HPDE6-E6E7 (cell line): ENCODE data around the gene TMEM130.

ENCODE experiments used
- DNase-seq: peaks from one replicate; pipeline ENCODE4 v3.0.0; 2011; ENCODE audit warnings: missing footprints; ENCODE audit errors: extremely low spot score

The TMEM130 gene

DNA sequence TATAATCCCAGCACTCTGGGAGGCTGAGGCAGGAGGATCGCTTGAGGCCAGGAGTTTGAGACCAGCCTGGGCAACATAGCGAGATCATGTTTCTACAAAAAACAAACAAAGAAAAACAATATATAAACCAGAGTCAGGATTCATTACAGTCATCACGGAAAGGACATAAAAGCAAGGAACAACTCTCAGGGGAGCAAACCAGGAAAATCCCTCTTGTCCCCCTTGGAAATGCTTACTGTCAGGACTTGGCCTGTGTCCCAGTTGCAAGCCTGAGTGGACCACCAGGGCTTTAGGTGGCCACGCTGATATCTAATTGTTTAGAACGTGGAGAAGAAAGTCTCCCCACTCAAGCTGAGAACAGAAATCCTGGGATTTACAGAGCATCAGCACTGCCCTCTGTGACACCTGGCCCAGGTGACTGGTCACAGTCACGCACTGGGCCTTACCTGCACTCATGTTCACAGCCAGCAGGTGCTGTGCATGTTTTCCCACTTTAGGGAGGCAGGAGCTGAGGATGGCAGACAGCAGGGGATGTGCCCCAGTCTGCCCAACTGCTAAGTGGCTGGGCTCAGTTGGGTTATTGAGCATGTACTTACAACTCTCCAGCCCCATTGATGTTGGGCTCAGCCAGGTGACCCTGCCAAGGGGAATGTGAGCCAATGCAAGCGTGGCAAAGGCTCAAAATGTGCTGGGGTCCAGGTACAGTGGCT, 60.9 kb downstream of the TMEM130 start:
- no peak for DNase-seq

DNA sequence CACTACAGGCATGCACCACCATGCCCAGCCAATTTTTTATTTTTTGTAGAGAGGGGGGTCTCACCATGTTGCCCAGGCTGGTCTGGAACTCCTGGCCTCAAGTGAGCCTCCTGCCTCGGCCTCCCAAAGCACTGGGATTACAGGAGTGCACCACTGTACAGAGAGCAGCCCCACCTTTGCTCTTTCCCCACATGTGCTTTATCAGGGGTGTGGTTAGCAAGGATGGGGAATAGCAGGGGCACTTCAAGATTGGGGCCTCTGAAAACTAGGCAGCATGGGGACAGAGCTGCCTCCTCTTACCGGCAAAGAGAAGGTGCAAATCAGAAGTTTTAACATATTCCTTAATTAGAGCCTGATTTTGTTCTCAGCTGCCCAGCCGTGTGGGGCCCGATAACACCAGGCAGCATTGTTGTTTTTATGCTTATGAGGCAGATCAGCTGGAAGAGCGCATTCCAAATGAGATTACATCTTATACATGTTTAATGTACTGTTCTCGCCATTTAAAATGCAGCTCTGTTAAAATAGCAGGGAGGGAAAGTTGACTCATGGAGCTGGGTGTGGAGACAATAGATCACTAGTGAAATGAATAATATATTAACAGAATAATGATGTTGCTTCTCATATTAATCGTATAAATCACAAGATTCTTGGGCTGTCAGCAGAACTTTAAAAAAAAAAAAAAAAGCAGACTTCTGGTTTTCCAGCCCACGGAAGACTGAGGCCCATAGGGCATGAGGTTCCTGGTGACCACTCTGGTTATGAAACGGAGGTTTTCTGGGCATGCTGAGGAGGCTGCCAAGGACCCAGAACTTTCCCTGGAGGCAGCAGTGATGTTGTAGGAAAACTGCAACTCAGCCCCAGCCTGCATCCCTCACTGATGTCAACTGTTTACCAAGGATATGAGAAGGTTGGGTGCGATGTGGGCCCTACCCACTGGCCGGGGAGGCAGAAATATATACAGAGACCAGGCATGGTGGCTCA, 62.5 kb downstream of the TMEM130 start:
- no peak for DNase-seq

DNA sequence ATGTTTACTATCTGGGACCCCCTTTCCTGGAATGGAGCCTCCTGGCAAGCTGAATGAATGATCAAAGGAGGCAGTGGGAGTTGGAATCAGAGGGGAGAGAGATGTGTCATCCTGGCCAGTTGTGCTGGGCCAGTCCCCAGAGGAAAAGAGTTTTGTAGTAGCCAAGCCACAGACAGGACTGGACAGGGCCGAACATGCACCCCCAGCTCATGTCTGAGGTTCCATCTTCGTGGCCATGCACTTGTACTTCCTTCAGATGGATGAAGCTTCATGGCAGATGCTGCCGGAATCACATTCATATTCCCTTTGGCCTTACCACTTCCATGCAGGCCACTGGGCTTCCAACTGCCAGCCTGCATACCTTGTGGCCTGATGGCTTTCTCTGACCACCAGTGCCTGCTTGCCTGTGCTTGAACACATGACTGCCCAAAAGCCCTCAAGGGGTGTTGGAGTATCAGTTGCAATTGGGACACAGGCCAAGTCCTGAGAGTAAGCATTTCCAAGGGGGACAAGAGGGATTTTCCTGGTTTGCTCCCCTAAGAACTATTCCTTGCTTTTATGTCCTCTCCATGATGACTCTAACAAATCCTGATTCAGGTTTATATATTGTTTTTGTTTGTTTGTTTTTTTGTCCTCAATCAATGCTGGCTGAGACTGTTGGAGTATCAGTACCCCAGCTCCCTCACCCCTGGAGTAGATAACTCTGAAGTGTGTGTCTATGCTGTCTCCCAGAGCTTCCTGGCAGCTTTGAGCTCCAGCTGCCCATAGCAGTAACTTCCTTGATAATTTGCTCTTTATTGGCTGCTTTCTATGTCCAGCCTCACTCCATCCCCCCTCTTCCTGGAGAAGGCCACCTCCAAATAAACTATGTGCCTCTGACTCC, 63.6 kb downstream of the TMEM130 start:
- no peak for DNase-seq

DNA sequence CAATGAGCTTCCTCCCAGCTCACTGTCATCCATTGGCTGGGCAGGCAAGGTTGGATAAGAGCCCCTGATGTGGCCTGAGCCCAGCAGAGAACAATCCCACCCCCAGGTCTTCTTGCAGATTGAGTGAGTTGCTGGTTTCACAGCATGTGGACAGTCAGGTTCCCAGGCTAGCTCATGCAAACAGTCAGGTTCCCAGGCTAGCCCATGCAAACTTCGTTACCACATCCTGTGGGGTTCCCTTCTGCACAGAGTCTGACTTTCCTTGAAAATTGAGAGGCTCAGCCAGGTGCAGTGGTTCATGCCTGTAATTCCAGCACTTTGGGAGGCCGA, 67.1 kb downstream of the TMEM130 start:
- DNase-seq: no peak

DNA sequence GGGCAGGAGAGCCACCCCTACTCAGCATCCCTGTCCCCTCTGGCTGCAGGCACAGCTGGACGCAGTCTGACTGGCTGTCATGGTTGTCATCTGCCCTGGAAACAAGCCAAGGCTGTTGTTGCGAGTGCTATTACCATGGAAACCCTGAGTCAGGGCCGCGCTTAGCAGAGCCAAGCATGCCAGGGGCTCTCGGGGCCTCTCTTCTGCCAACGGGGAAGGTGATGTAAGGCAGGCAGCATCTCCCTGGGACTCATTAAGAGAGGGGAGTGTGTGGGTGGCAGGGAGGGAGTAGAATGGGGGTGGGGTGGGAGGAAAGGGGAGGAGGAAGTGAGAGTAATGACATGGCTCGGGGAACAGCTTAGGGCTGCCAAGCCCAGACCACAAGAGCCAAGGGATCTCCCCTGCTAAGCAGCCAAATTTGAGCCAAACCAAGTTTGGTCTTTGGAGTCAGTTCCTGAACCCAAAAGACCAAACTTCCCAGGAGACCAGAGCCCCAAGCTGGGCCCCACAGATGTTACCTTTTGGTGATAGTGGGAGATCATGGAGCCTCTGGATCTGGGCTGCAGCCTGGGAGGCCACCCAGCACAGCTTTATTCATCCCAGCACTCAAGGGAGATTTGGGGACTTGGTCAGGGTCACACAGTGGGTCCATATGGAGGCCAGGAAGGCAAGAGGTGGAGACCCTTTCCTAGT, 67.6 kb downstream of the TMEM130 start:
- DNase-seq: no peak

DNA sequence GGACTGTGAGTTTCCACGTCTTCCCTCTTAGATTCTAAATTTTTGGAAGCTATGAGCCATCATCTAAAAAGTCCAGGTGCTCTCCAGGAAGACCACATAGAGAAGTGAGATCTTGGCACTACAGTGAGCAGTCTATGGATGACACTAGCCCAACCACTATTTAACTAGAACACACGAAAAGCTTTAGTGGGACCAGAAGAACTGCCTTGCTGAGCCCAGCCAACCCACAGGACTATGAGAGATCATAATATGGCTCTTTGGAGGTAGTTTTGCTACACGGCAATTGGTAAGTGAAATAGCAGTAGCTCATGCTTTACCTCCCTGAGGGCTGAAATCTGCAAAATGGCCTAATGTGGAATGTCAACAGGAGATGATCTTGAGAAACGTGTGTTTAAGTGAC, 68.8 kb downstream of the TMEM130 start:
- DNase-seq: no peak

DNA sequence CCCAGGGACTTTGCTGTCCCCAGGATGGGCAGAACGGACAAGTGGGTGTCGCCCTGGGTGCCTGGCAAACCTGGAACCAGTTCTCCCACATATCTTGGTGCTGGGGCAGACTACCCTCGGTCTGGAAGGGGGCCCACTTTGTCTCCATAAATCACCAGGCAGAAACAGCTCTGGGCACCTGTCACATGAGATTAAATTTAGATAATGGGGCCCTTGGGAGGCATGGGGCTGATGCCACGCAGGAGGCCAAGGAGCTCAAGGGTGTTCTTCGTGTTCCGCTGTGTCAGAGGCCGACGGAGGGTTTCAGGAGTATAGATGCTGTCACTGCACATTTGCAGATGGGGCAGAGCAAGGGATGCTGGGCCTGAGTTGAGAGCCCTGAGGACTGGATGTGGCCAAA, 72.7 kb downstream of the TMEM130 start:
- no peak for DNase-seq
